Muscle layer of colon (tissue), 2 donors: ENCODE results near the gene CXCL3.

ENCODE experiments used
- H3K27ac ChIP-seq: one replicate; pipeline ENCODE4 v1.7.0; 2013; ENCODE audit warnings: low read depth, mild to moderate bottlenecking, low read length, moderate library complexity
- H3K27me3 ChIP-seq, 2 donors: one replicate each; pipeline ENCODE4 v1.7.0; 2013; ENCODE audit warnings: low read length in 2 of 2, mild to moderate bottlenecking in 2 of 2; ENCODE audit not compliant: insufficient read depth in 2 of 2, control insufficient read depth in 1 of 2
- H3K36me3 ChIP-seq: one replicate; pipeline ENCODE4 v1.7.0; 2013; ENCODE audit warnings: mild to moderate bottlenecking, low read length; ENCODE audit not compliant: insufficient read depth
- H3K4me1 ChIP-seq: one replicate; pipeline ENCODE4 v1.7.0; 2013; ENCODE audit warnings: mild to moderate bottlenecking, low read length; ENCODE audit not compliant: insufficient read depth
- H3K4me3 ChIP-seq, 2 donors: one replicate each; pipeline ENCODE4 v1.7.0; 2013; ENCODE audit warnings: low read length in 2 of 2, low read depth in 1 of 2, mild to moderate bottlenecking in 1 of 2, moderate library complexity in 1 of 2
- H3K9ac ChIP-seq: one replicate; pipeline ENCODE4 v1.7.0; 2013; ENCODE audit warnings: low read length
- H3K9me3 ChIP-seq: one replicate; pipeline ENCODE4 v1.7.0; 2013; ENCODE audit warnings: mild to moderate bottlenecking, low read length
- donor health status: abdominal sarcoma.
- donor health status: Adenocarcinoma of cecum.

CXCL3 gene

DNA sequence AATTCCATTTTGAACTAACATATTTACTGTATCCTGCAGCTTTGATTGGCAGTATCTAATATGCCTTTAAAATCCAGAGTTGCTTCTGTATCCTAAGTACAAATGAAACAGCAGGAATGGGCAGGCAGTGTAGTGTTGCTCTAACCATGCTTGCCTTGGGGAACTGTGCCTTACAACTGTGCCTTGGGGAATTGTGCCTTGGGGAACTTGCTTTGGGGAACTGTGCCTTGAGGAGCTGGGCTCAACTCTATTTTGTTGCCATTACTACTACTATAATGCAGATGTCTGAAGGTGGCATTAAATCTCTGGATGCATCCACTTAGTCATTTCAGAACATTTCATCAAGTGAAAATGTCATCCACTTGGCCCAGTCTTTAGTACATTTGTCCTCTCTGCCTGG is 6.9 kb downstream of the CXCL3 start:
- H3K27ac ChIP-seq = no peak overlapping the region
- H3K36me3 ChIP-seq = no peaks in the 10 kb centered on the region
- no peak overlapping the region for H3K9ac ChIP-seq
- H3K9me3 ChIP-seq = no peaks in the 10 kb centered on the region
- no peaks in the 10 kb centered on the region for H3K27me3 ChIP-seq
- H3K4me3 ChIP-seq = no peak overlapping the region
- no peaks in the 10 kb centered on the region for H3K4me1 ChIP-seq

- Histone ChIP-seq H3K27me3 (no peaks in the 10 kb centered on the region), H3K27ac (no peak overlapping the region), H3K9me3 (no peaks in the 10 kb centered on the region), H3K4me1 (no peaks in the 10 kb centered on the region), H3K4me3 (no peak overlapping the region), H3K36me3 (no peaks in the 10 kb centered on the region), H3K9ac (no peak overlapping the region)
Measured at GRCh38 chr4:74030285-74030684, 8.2 kb downstream of the CXCL3 start.

DNA sequence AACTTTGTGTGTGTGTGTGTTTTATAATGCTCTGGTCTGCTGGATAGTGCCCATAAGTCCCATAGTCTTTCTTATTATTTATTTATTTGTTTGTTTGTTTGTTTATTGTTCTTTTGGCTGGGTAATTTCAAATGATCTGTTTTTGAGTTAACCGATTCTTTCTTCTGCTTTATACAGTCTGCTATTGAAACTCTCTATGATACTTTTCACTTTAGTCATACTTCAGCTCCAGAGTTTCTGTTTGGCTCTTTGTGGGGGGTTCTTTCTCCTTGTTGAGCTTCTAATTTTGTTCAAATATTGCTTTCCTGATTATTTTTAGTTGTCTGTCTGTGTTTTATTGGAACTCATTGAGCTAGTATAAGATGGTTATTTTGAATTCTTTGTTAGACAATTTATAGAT is 10.0 kb downstream of the CXCL3 start:
- Histone ChIP-seq H3K27me3 (no peaks in the 10 kb centered on the region), H3K4me3 (no peak overlapping the region), H3K9me3 (no peaks in the 10 kb centered on the region), H3K9ac (no peak overlapping the region), H3K4me1 (no peaks in the 10 kb centered on the region), H3K27ac (no peak overlapping the region), H3K36me3 (no peaks in the 10 kb centered on the region)

- no peak overlapping the region for H3K9ac ChIP-seq
- H3K9me3 ChIP-seq = no peaks in the 10 kb centered on the region
- H3K4me3 ChIP-seq = no peak overlapping the region
- no peaks in the 10 kb centered on the region for H3K27me3 ChIP-seq
- H3K4me1 ChIP-seq = no peaks in the 10 kb centered on the region
- no peaks in the 10 kb centered on the region for H3K36me3 ChIP-seq
- H3K27ac ChIP-seq = no peak overlapping the region
Measured at GRCh38 chr4:74023709-74024108, 14.8 kb downstream of the CXCL3 start.

DNA sequence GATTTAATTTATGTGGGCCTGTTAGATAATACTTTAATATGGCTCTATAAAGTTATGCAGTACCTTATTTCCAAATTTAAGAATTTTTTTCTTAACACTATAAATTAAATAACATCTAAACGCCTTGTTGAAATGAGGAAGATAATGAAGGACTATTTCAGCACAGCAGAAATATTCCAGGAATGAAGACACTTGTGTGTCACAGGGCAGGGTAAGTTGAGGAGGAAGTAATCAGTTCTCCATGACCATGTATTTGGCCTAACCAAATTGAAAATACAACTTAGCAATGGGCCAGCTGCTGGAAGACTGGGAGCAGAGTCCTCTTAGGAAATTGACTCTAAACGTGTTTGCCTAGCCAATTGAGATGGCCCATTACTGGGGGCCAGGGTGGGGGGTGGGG is 16.9 kb downstream of the CXCL3 start:
- Histone ChIP-seq H3K27me3 (no peaks in the 10 kb centered on the region), H3K9me3 (no peaks in the 10 kb centered on the region)

DNA sequence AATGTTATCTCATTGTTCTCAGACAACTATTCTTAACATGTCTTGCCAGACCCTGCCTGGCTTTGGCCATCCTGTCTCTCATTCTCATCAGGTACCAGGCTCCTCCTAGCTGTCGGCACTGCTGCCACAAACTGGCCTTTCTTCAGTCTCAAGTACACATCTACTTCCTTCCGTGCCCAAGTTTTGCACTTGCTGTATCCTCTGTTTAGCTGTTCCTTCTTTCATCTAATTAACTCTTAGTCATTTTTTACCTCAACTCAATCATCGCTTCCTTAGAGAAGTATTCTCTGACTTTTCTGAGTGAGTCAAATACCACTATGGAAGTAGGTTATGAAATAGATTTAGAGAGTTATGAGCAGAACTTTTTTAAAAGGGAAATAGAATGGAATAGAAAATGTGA is 19.7 kb downstream of the CXCL3 start:
- Histone ChIP-seq H3K27ac (no peak overlapping the region), H3K4me3 (no peak overlapping the region), H3K27me3 (no peaks in the 10 kb centered on the region), H3K4me1 (no peaks in the 10 kb centered on the region), H3K9ac (no peak overlapping the region), H3K9me3 (no peaks in the 10 kb centered on the region), H3K36me3 (no peaks in the 10 kb centered on the region)

More for the DNA sequence above, 16.9 kb downstream of the CXCL3 start:
- H3K4me1 ChIP-seq = no peaks in the 10 kb centered on the region
- H3K27ac ChIP-seq = no peak overlapping the region
- no peaks in the 10 kb centered on the region for H3K36me3 ChIP-seq
- no peak overlapping the region for H3K9ac ChIP-seq
- H3K4me3 ChIP-seq = no peak overlapping the region

DNA sequence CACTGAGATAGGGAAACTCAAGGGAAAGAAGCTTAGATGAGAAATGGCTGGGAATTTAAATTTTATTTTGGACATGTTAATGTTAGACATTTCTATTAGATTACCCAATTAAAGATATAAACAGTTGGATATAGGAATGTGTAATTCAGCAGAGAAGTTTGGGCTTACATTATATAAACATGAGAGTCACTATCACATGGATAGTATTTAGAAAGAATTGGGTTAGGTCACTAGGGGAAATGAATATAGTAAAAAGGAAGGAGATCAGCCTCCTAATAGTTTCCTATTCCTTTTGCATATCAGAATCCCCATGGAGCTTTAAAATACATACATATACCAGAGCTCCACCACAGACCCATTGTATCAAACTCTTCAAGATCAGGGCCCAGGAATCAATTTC is 20.4 kb downstream of the CXCL3 start:
- Histone ChIP-seq H3K9ac (no peak overlapping the region), H3K4me3 (no peak overlapping the region), H3K27ac (no peak overlapping the region), H3K4me1 (no peaks in the 10 kb centered on the region), H3K36me3 (no peaks in the 10 kb centered on the region), H3K9me3 (no peaks in the 10 kb centered on the region), H3K27me3 (no peaks in the 10 kb centered on the region)

DNA sequence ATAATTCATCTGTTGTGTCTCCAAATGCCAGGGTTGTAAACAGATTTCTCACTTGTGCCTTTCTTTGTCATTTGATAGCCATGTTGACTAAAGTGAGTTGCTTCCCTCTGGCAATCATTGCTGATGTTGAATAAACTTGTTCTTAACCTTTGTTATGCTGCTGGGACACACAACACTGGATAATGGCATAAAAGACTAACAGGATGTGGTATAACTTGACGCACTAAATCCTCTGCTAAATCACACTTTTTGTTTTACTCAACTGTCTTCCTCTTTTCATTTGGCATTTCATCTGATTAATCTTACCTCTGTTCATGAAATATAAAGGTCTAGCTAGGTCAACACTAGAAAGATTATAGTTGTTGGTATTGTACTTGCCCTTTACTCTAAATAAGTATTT is 22.4 kb downstream of the CXCL3 start:
- Histone ChIP-seq H3K9me3 (no peaks in the 10 kb centered on the region), H3K27me3 (no peaks in the 10 kb centered on the region), H3K9ac (no peak overlapping the region), H3K27ac (no peak overlapping the region), H3K4me1 (no peaks in the 10 kb centered on the region), H3K4me3 (no peak overlapping the region), H3K36me3 (no peaks in the 10 kb centered on the region)

- H3K9me3 ChIP-seq = no peaks in the 10 kb centered on the region
- H3K4me3 ChIP-seq = no peak overlapping the region
- no peaks in the 10 kb centered on the region for H3K36me3 ChIP-seq
- no peaks in the 10 kb centered on the region for H3K4me1 ChIP-seq
- H3K27me3 ChIP-seq = no peaks in the 10 kb centered on the region
- H3K9ac ChIP-seq = no peak overlapping the region
- no peak overlapping the region for H3K27ac ChIP-seq
Measured at GRCh38 chr4:74015126-74015780, 23.2 kb downstream of the CXCL3 start.

DNA sequence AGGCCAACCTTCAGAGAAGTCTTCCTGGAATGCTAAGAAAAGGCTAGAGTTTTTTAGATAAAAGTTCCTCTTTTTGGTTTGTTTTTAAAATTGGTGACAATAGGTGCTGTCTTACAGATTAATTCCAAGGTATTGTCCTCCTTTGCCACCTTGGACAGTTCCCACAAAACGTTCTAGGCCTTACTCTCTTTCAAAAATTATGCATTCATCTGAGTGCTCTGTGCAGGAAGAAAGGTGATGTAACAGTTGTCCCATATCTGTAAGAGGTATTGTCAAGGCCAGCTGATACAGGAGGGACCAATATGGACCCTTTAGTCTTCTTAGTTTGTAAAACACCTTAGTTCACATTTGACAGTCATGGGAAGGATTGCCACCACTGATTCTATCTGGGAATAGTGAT is 24.2 kb downstream of the CXCL3 start:
- no peak overlapping the region for H3K9ac ChIP-seq
- H3K27ac ChIP-seq = no peak overlapping the region

DNA sequence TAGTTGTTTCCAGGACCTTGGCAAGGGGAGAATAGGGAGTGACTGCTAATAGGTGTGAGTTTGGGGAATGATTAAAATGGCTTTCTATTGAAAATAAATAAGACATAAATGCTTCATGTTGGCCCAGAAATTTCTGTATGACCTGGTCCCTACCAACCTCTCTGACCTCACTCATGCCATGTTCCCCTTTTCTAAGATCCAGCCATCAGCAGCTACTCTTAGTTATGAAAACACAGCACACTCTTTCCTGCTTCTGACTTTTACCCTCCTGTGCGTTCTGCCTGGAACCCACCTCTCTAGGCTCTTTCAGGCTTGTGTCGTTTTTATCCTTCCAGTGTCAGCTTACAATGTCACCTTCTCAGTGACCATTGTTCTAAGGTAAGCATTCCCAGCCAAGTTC is 25.2 kb downstream of the CXCL3 start:
- Histone ChIP-seq H3K9ac (no peak overlapping the region), H3K4me3 (no peak overlapping the region)

More for the DNA sequence above, 24.2 kb downstream of the CXCL3 start:
- Histone ChIP-seq H3K27me3 (no peaks in the 10 kb centered on the region), H3K36me3 (no peaks in the 10 kb centered on the region), H3K4me3 (no peak overlapping the region), H3K9me3 (no peaks in the 10 kb centered on the region), H3K4me1 (no peaks in the 10 kb centered on the region)

DNA sequence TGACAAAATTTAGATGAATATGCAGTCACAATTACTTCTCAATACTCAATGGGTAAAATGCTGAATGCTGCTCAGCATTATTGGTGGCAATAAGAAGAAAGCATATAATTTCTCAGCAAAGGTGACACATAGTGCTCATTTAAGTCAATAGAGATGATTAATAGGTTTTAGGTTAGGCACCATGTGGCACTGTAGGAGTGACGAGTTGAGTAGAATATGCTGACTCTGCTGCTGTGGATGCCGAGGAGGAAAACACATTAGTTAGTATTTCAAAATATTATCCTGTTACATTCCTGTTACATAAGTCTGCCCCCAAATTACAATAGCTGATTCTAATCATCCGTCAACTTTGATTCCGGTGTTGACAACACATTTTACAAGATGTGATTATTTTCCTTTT is 26.4 kb downstream of the CXCL3 start:
- Histone ChIP-seq H3K4me1 (no peaks in the 10 kb centered on the region), H3K9me3 (no peaks in the 10 kb centered on the region), H3K4me3 (no peak overlapping the region), H3K27me3 (no peaks in the 10 kb centered on the region), H3K27ac (no peak overlapping the region), H3K9ac (no peak overlapping the region), H3K36me3 (no peaks in the 10 kb centered on the region)

More for the DNA sequence above, 25.2 kb downstream of the CXCL3 start:
- Histone ChIP-seq H3K27ac (no peak overlapping the region), H3K36me3 (no peaks in the 10 kb centered on the region), H3K9me3 (no peaks in the 10 kb centered on the region), H3K27me3 (no peaks in the 10 kb centered on the region), H3K4me1 (no peaks in the 10 kb centered on the region)
